Fibroblast of the aortic adventitia (primary cell): Measurements from ENCODE around the gene UGT1A9. TPM values are rescaled to one million over a fixed set of nuclear protein-coding genes. Genes with fewer than 3 reads are reported as not detected.

Experiments used
- DNase-seq: peaks from one replicate; pipeline ENCODE4 v3.0.0-alpha.2; 2010; ENCODE audit warnings: low read depth
- H3K4me3 ChIP-seq: 2 replicates; pipeline ENCODE4 v1.5.1; 2011; ENCODE audit warnings: low read depth, mild to moderate bottlenecking, control low read depth, low read length, moderate library complexity
- total RNA-seq: library from RNA; depleted of rRNA; stranded (reverse); fragments of >200 nt; gene quantifications from 2 replicates; pipeline ENCODE4 v1.2.3, GENCODE V29; 2012; ENCODE audit warnings: low replicate concordance
- TF ChIP-seq, protein P1 (sequence below): IDR thresholded peaks from 2 replicates; pipeline ENCODE4 v1.5.1; 2011; ENCODE audit warnings: mild to moderate bottlenecking, low read length, control low read depth, inconsistent platforms; ENCODE audit not compliant: insufficient read depth

Gene UGT1A9
- total RNA-seq, 1 donor: not detected

- TF ChIP-seq, protein P1, sequence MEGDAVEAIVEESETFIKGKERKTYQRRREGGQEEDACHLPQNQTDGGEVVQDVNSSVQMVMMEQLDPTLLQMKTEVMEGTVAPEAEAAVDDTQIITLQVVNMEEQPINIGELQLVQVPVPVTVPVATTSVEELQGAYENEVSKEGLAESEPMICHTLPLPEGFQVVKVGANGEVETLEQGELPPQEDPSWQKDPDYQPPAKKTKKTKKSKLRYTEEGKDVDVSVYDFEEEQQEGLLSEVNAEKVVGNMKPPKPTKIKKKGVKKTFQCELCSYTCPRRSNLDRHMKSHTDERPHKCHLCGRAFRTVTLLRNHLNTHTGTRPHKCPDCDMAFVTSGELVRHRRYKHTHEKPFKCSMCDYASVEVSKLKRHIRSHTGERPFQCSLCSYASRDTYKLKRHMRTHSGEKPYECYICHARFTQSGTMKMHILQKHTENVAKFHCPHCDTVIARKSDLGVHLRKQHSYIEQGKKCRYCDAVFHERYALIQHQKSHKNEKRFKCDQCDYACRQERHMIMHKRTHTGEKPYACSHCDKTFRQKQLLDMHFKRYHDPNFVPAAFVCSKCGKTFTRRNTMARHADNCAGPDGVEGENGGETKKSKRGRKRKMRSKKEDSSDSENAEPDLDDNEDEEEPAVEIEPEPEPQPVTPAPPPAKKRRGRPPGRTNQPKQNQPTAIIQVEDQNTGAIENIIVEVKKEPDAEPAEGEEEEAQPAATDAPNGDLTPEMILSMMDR: no peak
- no peak overlapping the region for H3K4me3 ChIP-seq
- no peak for DNase-seq
These were observed 96.4 kb downstream of the UGT1A9 start for GRCh38 chr2:233768076-233768475.

GRCh38 chr2:233769260-233769659 lies 97.6 kb downstream of the UGT1A9 start:
- no peak for DNase-seq
- H3K4me3 ChIP-seq: no peak overlapping the region
- TF ChIP-seq, protein P1: no peak

GRCh38 chr2:233772153-233772552 lies 100.5 kb downstream of the UGT1A9 start:
- no peak for DNase-seq
- no peak overlapping the region for H3K4me3 ChIP-seq
- TF ChIP-seq, protein P1: no peak

GRCh38 chr2:233772583-233772982 lies 100.9 kb downstream of the UGT1A9 start:
- peak; percentile 34 for DNase-seq
- H3K4me3 ChIP-seq: no peak overlapping the region
- TF ChIP-seq, protein P1: peak; percentile 21

DNA sequence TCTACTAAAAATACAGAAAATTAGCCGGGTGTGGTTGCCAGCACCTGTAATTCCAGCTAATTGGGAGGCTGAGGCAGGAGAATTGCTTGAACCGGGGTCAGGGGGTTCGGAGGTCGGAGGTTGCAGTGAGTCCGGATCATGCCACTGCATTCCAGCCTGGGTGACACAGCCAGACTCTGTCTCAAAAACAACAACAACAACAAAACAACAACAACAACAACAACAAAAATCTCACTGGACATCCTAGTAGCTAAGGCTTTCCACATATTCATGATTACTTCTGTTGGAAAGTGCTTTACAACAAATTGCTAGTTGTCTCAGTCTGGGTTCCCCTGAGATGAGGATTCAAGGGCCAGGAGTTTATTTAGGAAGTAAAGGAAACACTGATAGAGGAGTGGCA lies 102.2 kb downstream of the UGT1A9 start:
- DNase-seq: no peak
- no peak overlapping the region for H3K4me3 ChIP-seq
- TF ChIP-seq, protein P1: no peak

DNA sequence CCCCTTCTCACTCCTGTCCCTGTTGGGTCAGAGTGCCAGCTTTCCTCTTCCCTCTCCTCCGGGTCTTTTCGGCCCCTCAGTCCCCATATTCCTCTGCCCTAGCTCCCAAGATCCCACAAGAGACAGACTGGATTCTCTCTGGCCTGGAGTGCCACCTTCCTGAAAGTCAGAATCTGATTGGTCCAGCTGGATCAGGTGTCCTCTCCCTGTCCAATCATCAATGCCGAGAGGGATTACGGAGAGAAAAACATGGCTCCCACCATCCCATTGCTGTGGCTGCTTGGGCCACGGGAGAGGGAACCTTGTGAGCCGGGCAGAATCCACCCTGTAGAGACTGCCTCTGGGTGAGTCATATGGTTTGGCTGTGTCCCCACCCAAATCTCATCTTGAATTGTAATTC lies 103.7 kb downstream of the UGT1A9 start:
- no peak overlapping the region for H3K4me3 ChIP-seq
- no peak for DNase-seq
- TF ChIP-seq, protein P1: no peak

- H3K4me3 ChIP-seq: no peak within 1 kb of the TSS
- DNase-seq: no peak
- TF ChIP-seq, protein P1: no peak
These were observed 106.3 kb downstream of the UGT1A9 start, which contains the start of gene MROH2A for GRCh38 chr2:233778030-233778429. TSS of gene MROH2A (plus strand) at chr2:233778330. CDS start at chr2:233779359, 1,029 bp downstream.
